Femur (tissue), 1 donor: ENCODE measurements around the gene FHAD1.
A peak's percentile ranks its signal among the peaks of the same experiment; 100 is the strongest.

Source experiments
- DNase-seq: peaks from one replicate; pipeline ENCODE4 v3.0.0-alpha.2; 2017

Gene FHAD1

DNA sequence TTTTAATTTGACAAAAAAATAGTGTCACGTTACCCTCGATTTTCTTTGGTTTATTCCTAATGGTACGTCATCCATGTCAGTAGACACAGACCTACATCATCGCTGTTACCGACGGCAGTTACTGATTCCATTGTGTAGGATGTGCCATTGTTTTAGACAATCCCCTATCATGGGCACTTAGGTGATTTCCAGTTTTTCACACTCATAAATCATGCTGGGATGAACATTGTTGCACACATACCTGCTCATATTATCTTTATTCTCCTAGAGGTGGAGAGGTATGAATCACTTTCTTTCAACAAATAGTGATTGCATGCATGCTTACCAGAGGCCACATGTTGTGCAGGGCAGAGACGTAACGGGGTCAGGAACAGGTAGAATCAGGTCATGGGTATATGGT, 83.0 kb downstream of the FHAD1 start:
- DNase-seq: no peak

GRCh38 chr1:15331180-15331579, 84.2 kb downstream of the FHAD1 start:
- DNase-seq: no peak

- DNase-seq: no peak
Measured at GRCh38 chr1:15331734-15332133, 84.7 kb downstream of the FHAD1 start.

GRCh38 chr1:15332525-15332924, 85.5 kb downstream of the FHAD1 start:
- DNase-seq: no peak

DNA sequence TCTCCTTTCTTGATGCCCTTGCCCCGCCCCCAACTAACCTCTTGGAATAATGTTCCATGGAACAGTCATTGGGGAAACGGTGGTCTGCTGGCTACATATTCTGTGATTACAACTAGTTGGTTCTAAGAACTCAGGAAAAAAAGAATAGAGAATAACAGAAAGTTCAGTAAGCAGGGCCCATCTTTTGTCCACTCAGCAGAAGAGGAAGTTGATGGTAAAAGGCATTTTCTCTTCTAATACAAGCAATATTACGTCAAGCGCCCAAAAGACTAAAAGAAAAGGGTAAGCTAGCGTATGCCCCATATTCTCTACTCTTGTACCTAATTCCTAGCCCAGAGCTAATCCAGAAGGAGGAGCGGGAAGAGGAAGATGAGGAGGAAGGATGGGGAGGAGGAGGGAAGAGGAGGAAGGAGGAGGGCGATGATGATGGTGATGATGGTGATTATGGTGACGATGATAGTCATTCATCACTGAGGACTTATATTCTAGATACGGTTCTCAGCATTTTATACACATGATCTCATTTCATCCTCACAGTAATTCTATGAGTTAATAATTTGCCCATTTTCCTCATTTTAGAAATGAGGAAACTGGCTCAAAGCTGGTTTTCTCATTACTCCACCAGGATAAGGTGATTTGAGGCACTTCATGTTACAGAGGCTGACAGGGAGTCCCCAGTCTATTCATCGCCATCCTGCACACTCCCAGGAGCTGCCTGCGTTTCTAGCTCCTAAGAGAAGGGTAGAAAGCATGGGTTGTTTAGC, 86.1 kb downstream of the FHAD1 start:
- no peak for DNase-seq

DNA sequence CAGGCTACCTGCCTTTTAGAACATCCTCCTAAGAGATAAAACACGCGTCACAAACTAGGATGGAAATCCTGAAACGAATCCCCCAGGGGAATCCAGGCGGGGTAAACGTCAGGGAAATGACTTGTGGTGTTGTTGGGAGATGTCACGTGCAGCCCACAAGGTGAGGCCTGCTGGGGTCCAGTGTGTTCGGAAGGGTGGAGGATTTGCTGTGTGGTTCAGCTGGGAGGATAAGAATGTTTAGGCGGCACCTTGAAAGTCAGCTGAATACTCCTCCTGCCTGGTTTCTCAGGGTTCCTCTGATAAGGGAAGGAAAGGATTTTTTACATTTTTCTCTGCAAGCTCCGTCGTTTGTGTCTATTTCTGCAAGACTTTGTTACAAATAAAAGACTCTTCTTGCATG, 88.0 kb downstream of the FHAD1 start:
- DNase-seq: no peak

DNA sequence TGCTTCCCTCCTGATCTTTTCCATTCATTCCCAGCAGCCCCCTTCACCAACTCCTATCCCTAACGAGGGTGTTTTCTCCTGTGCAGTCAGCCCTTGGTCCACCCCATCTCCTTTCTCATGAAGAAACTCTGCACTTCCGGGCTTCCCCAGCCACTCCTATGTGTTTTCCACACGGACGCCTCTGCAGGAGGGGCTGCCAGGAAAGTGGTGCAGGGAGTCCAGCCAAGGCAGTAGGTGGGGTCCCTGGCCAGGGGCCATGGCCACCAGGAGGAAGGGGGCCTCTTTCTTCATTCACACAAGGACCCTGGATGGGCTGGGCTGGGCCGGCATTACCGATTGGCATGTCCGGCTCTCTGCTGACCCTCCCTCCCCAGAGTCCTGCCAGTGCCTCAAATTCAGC, 89.8 kb downstream of the FHAD1 start:
- peak; percentile 56 for DNase-seq

GRCh38 chr1:15337656-15338402, 90.8 kb downstream of the FHAD1 start:
- DNase-seq: peak; percentile 59

DNA sequence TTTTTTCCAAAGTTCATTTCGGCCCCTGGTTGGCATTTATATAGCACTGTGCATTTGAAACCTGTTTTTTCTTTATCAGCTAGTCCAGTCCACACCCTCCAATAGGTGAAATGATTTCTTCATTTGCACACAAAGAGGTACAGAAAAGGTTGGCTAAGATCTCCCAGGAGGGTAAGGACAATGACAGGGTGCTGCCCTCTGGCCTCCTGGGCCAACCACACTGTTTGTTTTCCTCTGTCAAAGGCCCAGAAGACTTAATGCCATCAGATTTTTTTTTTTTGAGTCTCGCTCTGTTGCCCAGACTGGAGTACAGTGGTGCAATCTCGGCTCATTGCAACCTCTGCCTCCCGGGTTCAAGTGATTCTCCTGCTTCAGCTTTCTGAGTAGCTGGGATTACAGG, 92.5 kb downstream of the FHAD1 start:
- DNase-seq: no peak

DNA sequence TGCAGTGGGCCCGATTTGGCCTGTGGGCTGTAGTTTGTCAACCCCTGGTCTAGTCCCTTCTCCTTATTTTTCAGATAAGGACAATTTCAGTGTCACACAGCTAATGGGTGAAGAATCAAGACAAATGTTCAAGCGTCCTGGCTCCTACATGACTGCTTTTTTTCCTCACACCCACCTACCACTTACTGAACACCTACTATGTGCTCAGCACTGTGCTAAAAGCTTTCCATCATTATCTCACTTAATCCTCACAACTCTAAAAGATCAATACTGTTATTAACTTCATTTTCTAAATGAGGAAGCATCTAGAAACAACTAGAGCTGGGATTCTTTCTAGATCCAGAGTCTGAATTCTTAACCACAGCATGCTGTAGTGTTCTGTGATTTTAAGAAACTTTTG, 94.2 kb downstream of the FHAD1 start:
- no peak for DNase-seq

- no peak for DNase-seq
Measured at GRCh38 chr1:15341634-15342407, 94.8 kb downstream of the FHAD1 start.

- DNase-seq: no peak
Measured at GRCh38 chr1:15342408-15342967, 95.5 kb downstream of the FHAD1 start.

DNA sequence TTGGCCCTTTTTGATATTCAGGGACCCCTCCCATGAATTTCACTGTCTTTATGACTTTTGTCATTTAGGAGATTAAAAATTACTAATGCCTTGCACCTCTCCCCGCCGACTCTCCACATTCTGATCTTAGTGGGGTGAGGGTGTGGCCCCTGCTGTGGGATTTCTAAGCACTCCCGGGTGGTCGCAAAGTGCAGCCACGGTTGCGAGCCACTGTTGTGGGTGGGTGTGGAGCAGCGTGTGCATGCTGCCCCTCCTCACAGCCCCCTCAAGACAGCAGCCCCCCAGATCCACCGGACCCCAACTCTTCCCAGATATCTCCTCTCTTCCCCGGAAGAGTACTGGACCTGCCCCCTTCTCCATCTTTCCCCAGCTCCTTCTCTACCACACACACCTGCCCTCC, 96.1 kb downstream of the FHAD1 start:
- DNase-seq: no peak

DNA sequence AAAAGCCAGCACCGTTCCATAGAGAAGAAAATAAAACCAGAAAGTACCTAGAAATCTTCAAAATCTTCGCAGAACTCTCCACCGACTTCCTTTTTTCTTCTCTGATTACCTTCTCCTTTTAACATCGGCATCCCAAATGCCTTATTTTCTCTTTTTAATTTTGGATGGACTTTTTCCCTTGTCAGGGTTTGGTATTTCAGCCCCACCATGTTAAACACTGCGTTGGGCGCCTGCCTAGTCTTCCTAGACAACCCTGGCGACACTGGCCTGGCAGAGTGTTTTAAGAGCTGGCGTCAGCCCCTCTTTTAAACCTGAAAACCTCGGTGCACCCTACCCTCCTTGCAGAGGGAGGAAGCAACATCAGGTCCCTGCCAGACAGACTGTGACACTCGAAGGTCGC, 96.7 kb downstream of the FHAD1 start:
- DNase-seq: peak; percentile 86

- DNase-seq: no peak
Measured at GRCh38 chr1:15344380-15344779, 97.4 kb downstream of the FHAD1 start.

GRCh38 chr1:15344800-15345704, 98.0 kb downstream of the FHAD1 start:
- no peak for DNase-seq

- DNase-seq: no peak
Measured at GRCh38 chr1:15345705-15346345, 98.8 kb downstream of the FHAD1 start.

DNA sequence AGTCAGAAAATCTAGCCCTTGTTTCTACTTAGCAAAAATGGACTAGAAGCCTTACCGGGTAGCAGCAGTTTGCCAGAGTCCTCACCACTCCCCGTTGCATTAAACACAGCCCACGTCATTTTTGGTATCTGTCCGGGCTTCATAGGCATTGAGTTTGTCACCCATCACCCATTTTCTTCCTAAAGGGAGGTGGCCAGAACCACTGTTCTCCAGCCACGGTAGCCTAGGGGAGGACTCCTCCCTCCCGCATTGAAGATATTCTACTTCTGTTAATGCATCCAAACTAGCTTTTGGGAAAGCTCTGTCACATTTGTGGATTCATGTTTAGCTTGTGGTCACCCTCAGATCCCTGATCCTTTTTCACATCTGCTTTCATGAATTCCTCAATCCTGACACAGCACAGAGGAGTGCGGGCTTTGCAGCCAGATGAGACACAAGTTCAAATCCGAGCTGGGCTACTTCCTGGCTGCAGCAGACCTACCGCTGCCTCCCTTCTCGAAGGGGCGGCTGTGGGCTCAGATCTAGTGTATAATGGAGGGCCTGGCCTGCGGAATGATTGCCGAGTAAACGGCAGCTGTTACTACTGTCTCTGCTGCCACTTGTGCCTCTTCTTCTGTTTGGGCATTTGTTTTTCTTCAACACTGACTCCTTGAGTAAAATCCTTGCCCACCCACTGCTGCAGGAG, 99.5 kb downstream of the FHAD1 start:
- DNase-seq: no peak

- no peak for DNase-seq
Measured at GRCh38 chr1:15347182-15347581, 100.2 kb downstream of the FHAD1 start.

- no peak for DNase-seq
Measured at GRCh38 chr1:15348648-15349047, 101.6 kb downstream of the FHAD1 start.

- no peak for DNase-seq
Measured at GRCh38 chr1:15349133-15349532, 102.1 kb downstream of the FHAD1 start.
